Measurements from ENCODE around the gene ZNF423. TPM values are rescaled to one million over a fixed set of nuclear protein-coding genes. Genes with fewer than 3 reads are reported as not detected.

Gene ZNF423
- total RNA-seq, 1 donor from 2014 or later = 11.9 TPM

DNA sequence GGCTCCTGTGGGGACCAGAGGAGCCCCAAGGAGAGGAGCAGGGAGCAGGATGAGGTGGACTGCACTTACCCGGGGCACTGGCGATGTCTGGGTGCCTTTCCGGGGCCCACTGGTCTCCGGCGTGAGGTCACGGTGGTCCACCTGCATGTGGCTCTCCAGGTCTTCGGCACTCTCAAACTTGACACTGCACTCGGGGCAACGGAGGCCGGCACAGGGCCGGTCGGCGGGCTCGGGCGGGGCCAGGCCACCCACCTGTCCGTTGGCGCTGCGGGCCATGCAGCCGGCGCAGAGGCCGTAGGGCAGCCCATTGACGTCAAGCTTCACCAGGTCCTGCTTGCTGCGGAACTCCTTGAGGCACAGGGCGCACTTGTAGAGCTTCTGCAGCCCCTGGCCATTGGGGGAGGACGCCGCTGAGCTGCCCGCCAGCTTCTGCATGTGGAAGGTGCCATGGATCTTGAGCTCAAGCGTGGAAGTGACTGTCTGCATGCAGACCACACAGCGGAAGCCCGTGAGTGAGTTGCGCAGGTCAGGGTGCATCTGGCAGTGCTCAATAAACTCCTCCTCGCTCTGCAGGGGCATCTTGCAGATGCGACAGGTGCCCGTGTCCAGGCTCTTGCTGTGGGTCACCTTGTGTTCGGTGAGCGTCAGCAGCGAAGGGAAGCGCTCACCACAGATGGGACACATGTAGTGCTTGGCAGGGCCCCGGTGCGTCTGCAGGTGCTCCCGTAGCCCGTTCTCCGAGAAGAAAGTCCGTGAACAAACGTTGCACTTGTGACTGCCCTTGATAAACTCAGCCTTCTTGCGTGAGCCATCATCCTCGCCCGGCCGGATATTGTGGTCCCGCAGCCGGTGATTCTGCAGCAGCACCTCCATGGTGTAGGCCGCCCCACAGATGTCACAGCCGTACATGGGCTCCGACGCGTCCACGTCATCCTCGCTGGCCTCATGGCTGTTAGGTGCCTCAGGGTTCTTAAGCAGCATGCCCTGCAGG lies 220.0 kb downstream of the ZNF423 start:
- TF ChIP-seq CTCF (IDR thresholded peaks at IDR 0.05) = no peak
- no peak for DNase-seq

GRCh38 chr16:49635009-49635350 lies 220.9 kb downstream of the ZNF423 start:
- TF ChIP-seq CTCF (IDR thresholded peaks at IDR 0.05) = no peak
- peaks cover 14% of the 10 kb centered on the region for H3K4me1 ChIP-seq
- intact Hi-C loops (cut with DNase I) = no loop called here

More for the DNA sequence above, 220.0 kb downstream of the ZNF423 start:
- Histone ChIP-seq H3K27ac (no peak overlapping the region), H3K9me3 (no peaks in the 10 kb centered on the region), H3K4me3 (no peak overlapping the region), H3K4me1 (peaks cover 19% of the 10 kb centered on the region), H3K36me3 (no peaks in the 10 kb centered on the region), H3K27me3 (no peaks in the 10 kb centered on the region)
- ATAC-seq = no peak
- intact Hi-C loops (cut with DNase I) = no loop called here

DNA sequence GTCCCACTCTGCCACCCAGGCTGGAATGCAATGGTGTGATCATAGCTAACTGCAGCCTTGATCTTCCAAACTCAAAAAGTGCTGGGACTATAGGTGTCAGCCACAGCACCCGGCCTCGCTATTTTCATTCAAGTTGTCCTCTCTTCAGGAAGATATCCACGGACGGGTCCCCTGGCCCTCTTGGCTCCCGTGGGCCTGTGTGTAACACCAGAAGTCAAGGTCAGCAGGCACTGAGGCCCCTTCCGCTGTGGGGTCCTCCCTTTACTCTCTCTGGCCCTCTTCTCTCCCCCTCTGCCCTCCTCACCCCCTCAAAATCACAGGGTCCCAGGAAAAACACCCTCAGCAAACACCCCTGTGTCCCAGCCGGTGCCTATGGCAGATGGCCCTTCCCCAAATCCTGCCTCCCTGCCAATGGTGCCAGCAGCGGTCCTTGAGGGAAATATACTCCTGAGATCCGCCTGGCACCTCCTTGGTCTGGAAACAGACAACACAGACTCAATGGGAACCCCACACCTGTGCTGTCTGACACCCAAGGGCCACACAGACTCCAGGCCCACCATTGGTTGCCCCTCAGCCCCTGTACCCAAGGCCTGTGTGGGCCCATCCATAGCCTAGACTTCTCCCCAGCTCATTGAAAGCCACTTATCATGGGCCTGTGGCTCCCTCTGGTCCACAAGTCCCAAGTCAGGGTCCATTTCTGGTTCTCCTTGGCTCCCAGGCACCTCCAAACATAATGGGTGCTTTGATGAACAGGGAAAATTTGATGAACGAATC lies 221.5 kb downstream of the ZNF423 start:
- no peak for DNase-seq
- no peak for TF ChIP-seq CTCF (IDR thresholded peaks at IDR 0.05)
- intact Hi-C loops (cut with DNase I) = no loop called here
- no peaks in the 10 kb centered on the region for H3K27me3 ChIP-seq
- H3K27ac ChIP-seq = no peak overlapping the region
- H3K4me3 ChIP-seq = no peak overlapping the region
- no peaks in the 10 kb centered on the region for H3K36me3 ChIP-seq
- no peaks in the 10 kb centered on the region for H3K9me3 ChIP-seq
- ATAC-seq = no peak
- peaks cover 10% of the 10 kb centered on the region for H3K4me1 ChIP-seq

More at GRCh38 chr16:49635009-49635350, 220.9 kb downstream of the ZNF423 start:
- no peak for ATAC-seq
- Histone ChIP-seq H3K4me3 (no peak overlapping the region), H3K27ac (no peak overlapping the region), H3K9me3 (no peaks in the 10 kb centered on the region), H3K27me3 (no peaks in the 10 kb centered on the region), H3K36me3 (no peaks in the 10 kb centered on the region)
- DNase-seq = no peak

- H3K4me3 ChIP-seq = no peak overlapping the region
- H3K27me3 ChIP-seq = no peaks in the 10 kb centered on the region
- ATAC-seq (no peak), DNase-seq (no peak)
- H3K27ac ChIP-seq = no peak overlapping the region
- no peaks in the 10 kb centered on the region for H3K4me1 ChIP-seq
- TF ChIP-seq CTCF (IDR thresholded peaks at IDR 0.05) = no peak
- H3K9me3 ChIP-seq = no peaks in the 10 kb centered on the region
- no peaks in the 10 kb centered on the region for H3K36me3 ChIP-seq
- intact Hi-C loops (cut with DNase I) = no loop called here
Measured at GRCh38 chr16:49632795-49633184, 223.1 kb downstream of the ZNF423 start.

DNA sequence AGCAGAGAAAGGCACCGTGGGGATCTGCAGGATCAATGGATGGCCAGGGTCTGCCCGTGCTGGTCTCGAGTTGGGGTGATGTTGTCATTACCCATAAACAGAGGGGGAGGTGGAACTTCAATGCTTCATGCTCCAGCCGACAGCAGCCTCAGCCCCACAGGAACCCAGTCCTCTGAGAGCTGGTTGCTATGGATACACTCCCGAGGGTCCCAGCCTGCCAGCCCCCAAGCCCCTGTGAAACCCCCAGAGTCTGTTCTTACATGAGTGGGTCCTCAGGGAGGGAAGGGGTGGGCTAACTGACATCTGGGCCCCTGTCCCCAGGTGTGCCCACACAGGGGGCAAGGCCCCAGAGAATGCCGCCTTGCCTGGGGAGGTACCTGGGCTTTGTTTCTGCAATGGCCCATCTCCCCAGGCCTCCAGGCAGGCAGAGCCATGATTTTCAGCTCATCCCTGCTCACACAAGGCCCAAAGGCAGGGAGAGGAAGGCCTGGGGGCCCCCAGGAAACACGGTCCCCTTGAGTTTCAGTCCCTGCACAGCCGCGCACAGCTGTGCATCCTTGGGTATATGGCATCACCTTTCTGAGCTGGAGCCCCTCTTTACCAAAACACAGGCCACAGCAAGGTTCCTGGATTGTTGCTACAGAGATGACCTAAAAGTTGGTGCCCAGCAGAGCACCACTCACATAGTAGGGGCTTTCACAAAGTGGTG lies 223.7 kb downstream of the ZNF423 start:
- H3K4me1 ChIP-seq = no peaks in the 10 kb centered on the region
- no peak for TF ChIP-seq CTCF (IDR thresholded peaks at IDR 0.05)
- ATAC-seq (no peak), DNase-seq (no peak)
- no peaks in the 10 kb centered on the region for H3K36me3 ChIP-seq
- no peak overlapping the region for H3K4me3 ChIP-seq
- H3K9me3 ChIP-seq = no peaks in the 10 kb centered on the region
- no peaks in the 10 kb centered on the region for H3K27me3 ChIP-seq
- no peak overlapping the region for H3K27ac ChIP-seq
- intact Hi-C loops (cut with DNase I) = no loop called here
